Endothelial cell of umbilical vein (primary cell): Measurements from ENCODE around the gene NME5. TPM values are rescaled to one million over a fixed set of nuclear protein-coding genes. Genes with fewer than 3 reads are reported as not detected.
"Not testable (repeated sequence)": the region's sequence is repeated elsewhere in the genome, so short reads cannot be mapped to it uniquely, and the experiment has no call there.

Experiments used
- BruUV-seq: library from RNA; stranded (reverse); fragments of 400-500 nt; replicated peaks from 2 replicates; lab custom pipeline; 2021; lab: Mats Ljungman, UMichigan
- CTCF ChIA-PET: fragments of 300-600, 350-600 bp; sonication (Branson Sonifier 250); formaldehyde crosslinking; loops from one replicate; lab custom pipeline; 2021; ENCODE audit warnings: antibody characterized with exemption, inconsistent platforms; lab: Charles Lee
- POLR2A ChIA-PET: fragments of 300-600, 350-600 bp; sonication (Branson Sonifier 250); formaldehyde crosslinking; loops from one replicate; lab custom pipeline; 2021; ENCODE audit warnings: antibody characterized with exemption, inconsistent platforms; lab: Charles Lee
- DNase-seq: peaks from one replicate; pipeline ENCODE4 v3.0.0-alpha.2; 2011; ENCODE audit warnings: low read depth, low spot score
- FAIRE-seq: peaks from 2 replicates; lab custom pipeline; 2011; peaks lifted over from hg19 to GRCh38; lab: Jason Lieb, UNC
- H2AFZ ChIP-seq: 2 replicates; pipeline ENCODE4 v1.6.0; 2012; ENCODE audit warnings: low read depth, low read length, control low read depth, inconsistent platforms
- H3K27ac ChIP-seq: 2 replicates; pipeline ENCODE4 v1.5.1; 2011; ENCODE audit warnings: low read depth, mild to moderate bottlenecking, control low read depth, low read length, moderate library complexity; ENCODE audit not compliant: insufficient read depth
- H3K27me3 ChIP-seq, 2 experiments: 2 replicates each; pipeline versions ENCODE4 v1.6.0 to v1.6.1; 2011; ENCODE audit warnings: low read length in 2 of 2, mixed read lengths in 1 of 2; ENCODE audit not compliant: control insufficient read depth in 2 of 2, insufficient read depth in 2 of 2
- H3K36me3 ChIP-seq, 2 experiments: 2 replicates in 1 of 2; 3 replicates in 1 of 2; pipeline ENCODE4 v1.5.1; 2011; ENCODE audit warnings: low read length in 2 of 2, mild to moderate bottlenecking in 1 of 2, moderate library complexity in 1 of 2; ENCODE audit not compliant: control insufficient read depth in 2 of 2, insufficient read depth in 2 of 2; ENCODE audit errors: extremely low read depth in 1 of 2
- H3K4me1 ChIP-seq: 3 replicates; pipeline ENCODE4 v1.5.1; 2011; ENCODE audit warnings: mild to moderate bottlenecking, low read length; ENCODE audit not compliant: control insufficient read depth, insufficient read depth; ENCODE audit errors: extremely low read depth
- H3K4me2 ChIP-seq: 2 replicates; pipeline ENCODE4 v1.6.1; 2011; ENCODE audit warnings: low read length, control low read depth, mixed read lengths; ENCODE audit not compliant: insufficient read depth
- H3K4me3 ChIP-seq, 3 experiments: fragments of 200-600 bp in 1 of 3; sonication (generic), shearing (Covaris generic) in 1 of 3; replicated peaks in 1 of 3; 2 replicates each; pipeline ENCODE4 v1.5.1; 2011 to 2016; ENCODE audit warnings: control low read depth in 3 of 3, low read length in 3 of 3, mild to moderate bottlenecking in 2 of 3, inconsistent platforms in 1 of 3, low read depth in 1 of 3, moderate library complexity in 1 of 3; ENCODE audit not compliant: insufficient read depth in 1 of 3
- H3K79me2 ChIP-seq: 2 replicates; pipeline ENCODE4 v1.6.0; 2012; ENCODE audit warnings: low read length, inconsistent platforms; ENCODE audit not compliant: control insufficient read depth, insufficient read depth
- H3K9ac ChIP-seq: replicated peaks from 2 replicates; pipeline ENCODE3; 2011; ENCODE audit warnings: low read length, control low read depth; ENCODE audit not compliant: insufficient read depth; ENCODE audit errors: extremely low read depth
- H3K9me1 ChIP-seq: replicated peaks from 3 replicates; pipeline ENCODE4 v1.6.0; 2011; ENCODE audit warnings: mild to moderate bottlenecking, low read length; ENCODE audit not compliant: control insufficient read depth, insufficient read depth; ENCODE audit errors: extremely low read depth
- H3K9me3 ChIP-seq: replicated peaks from 2 replicates; pipeline ENCODE4 v1.5.1; 2012; ENCODE audit warnings: low read length, inconsistent platforms; ENCODE audit not compliant: control insufficient read depth, insufficient read depth
- H4K20me1 ChIP-seq: replicated peaks from 2 replicates; pipeline ENCODE3; 2011; ENCODE audit warnings: mild to moderate bottlenecking, low read length; ENCODE audit not compliant: control insufficient read depth, insufficient read depth; ENCODE audit errors: extremely low read depth
- CTCF ChIP-seq, 2 donors: IDR thresholded peaks; 1 replicate in 1 of 2; 2 replicates in 1 of 2; pipeline ENCODE4 v1.5.1; 2011; ENCODE audit warnings: low read length in 2 of 2, mild to moderate bottlenecking in 2 of 2, moderate library complexity in 2 of 2, control low read depth in 1 of 2, inconsistent platforms in 1 of 2, low read depth in 1 of 2; ENCODE audit not compliant: insufficient read depth in 1 of 2; ENCODE audit errors: extremely low read depth in 1 of 2
- EZH2 ChIP-seq: IDR thresholded peaks from 2 replicates; pipeline ENCODE4 v1.6.1; 2012; ENCODE audit warnings: borderline replicate concordance, low read depth, mild to moderate bottlenecking, moderate library complexity, low read length, inconsistent platforms; ENCODE audit not compliant: severe bottlenecking
- FOS ChIP-seq: IDR thresholded peaks from 2 replicates; pipeline ENCODE4 v1.6.1; 2011; ENCODE audit warnings: mild to moderate bottlenecking, low read length, moderate library complexity, borderline replicate concordance; ENCODE audit not compliant: insufficient read depth
- GATA2 ChIP-seq: IDR thresholded peaks from 2 replicates; pipeline ENCODE4 v1.7.0; 2011; ENCODE audit warnings: low read depth, mild to moderate bottlenecking, moderate library complexity, mixed read lengths, low read length; ENCODE audit not compliant: insufficient read length, insufficient read depth
- JUN ChIP-seq: IDR thresholded peaks from 2 replicates; pipeline ENCODE4 v1.6.1; 2011; ENCODE audit warnings: borderline replicate concordance, low read depth; ENCODE audit not compliant: insufficient read length, insufficient read depth
- MAX ChIP-seq: IDR thresholded peaks from 2 replicates; pipeline ENCODE4 v1.6.1; 2011; ENCODE audit not compliant: insufficient read depth, insufficient read length
- MYC ChIP-seq: IDR thresholded peaks from one replicate; pipeline ENCODE4 v1.6.1; 2011; ENCODE audit warnings: mild to moderate bottlenecking, low read depth, low read length
- POLR2A ChIP-seq: IDR thresholded peaks from 2 replicates; pipeline ENCODE4 v1.6.1; 2012; ENCODE audit warnings: low read depth, mild to moderate bottlenecking, control low read depth, low read length
- POLR2AphosphoS5 ChIP-seq: IDR thresholded peaks from 2 replicates; pipeline ENCODE4 v1.6.1; 2012; ENCODE audit warnings: low read depth, mild to moderate bottlenecking, control low read depth, low read length, moderate library complexity; ENCODE audit not compliant: insufficient read depth
- dilution Hi-C: fragments of 300-500 bp; cut with MboI; formaldehyde crosslinking; loops from one replicate; pipeline ENCODE4 v1.15.0; 2019; ENCODE audit warnings: low sequenced_read_pairs; ENCODE audit not compliant: extremely low pct_ligation_motif_present
- intact Hi-C: fragments of 100-400 bp; cut with micrococcal nuclease; formaldehyde crosslinking; loops from one replicate; pipeline ENCODE4 v1.10.0; 2022
- polyA plus RNA-seq, 4 experiments: library from polyadenylated mRNA; depleted of rRNA in 3 of 4; stranded (reverse) in 3 of 4; unstranded in 1 of 4; fragments of >200 nt; gene quantifications; 2 replicates each; pipeline versions ENCODE4 v1.2.1 to v1.2.3, GENCODE V29; 2011 to 2012; ENCODE audit warnings: missing spikeins in 1 of 4
- total RNA-seq: library from RNA; stranded (reverse); gene quantifications from 2 replicates; pipeline ENCODE4 v1.2.3, GENCODE V29; 2021

The NME5 gene
- total and polyA plus RNA-seq, 2 donors (not counting 3 experiments of a cell fraction or from before 2014, with no cell fraction given) = 0.11 to 1.5 TPM

- Histone ChIP-seq H3K9ac (no peak overlapping the region), H3K4me2 (no peak overlapping the region), H3K4me3 (no peak overlapping the region), H3K27ac (no peak overlapping the region), H3K9me3 (no peaks in the 10 kb centered on the region), H3K36me3 (peaks cover 31 to 40% of the 10 kb centered on the region in 2 experiments), H3K4me1 (no peaks in the 10 kb centered on the region), H3K9me1 (no peaks in the 10 kb centered on the region), H2AFZ (no peak overlapping the region), H3K27me3 (no peaks in the 10 kb centered on the region), H4K20me1 (no peaks in the 10 kb centered on the region), H3K79me2 (no peaks in the 10 kb centered on the region)
- FAIRE-seq (no peak), DNase-seq (no peak)
- ChIA-PET CTCF (interaction anchor here (1.7 kb wide), 1 partner anchor 121 kb away, joined by 3 read pairs; no protein-coding TSS in a partner anchor), POLR2A (no interaction called here)
- dilution Hi-C loops (no loop called here), intact Hi-C loops (no loop called here)
- TF ChIP-seq MAX (no peak), FOS (no peak), POLR2A (no peak), CTCF (IDR thresholded peaks at IDR 0.05; ENCODE audit: extremely low read depth in 1 of 2, insufficient read depth in 1 of 2, low read depth in 1 of 2, low read length in 2 of 2) (no peak), MYC (no peak), POLR2AphosphoS5 (no peak), GATA2 (no peak), JUN (no peak), EZH2 (no peak)
- BruUV-seq = no TSS peak
Measured at GRCh38 chr5:138157626-138158025, 18.4 kb upstream of the NME5 start.

- intact Hi-C loops, BruUV-seq, H3K9me3 ChIP-seq, FAIRE-seq, dilution Hi-C loops, H3K4me3 ChIP-seq, DNase-seq, H3K9me1 ChIP-seq, H3K79me2 ChIP-seq, CTCF ChIA-PET, H3K27me3 ChIP-seq, H3K4me1 ChIP-seq, H3K4me2 ChIP-seq, H3K27ac ChIP-seq, H4K20me1 ChIP-seq, H3K9ac ChIP-seq, POLR2A ChIA-PET, H2AFZ ChIP-seq: not testable (repeated sequence)
- peaks cover 25 to 28% of the 10 kb centered on the region in 2 experiments for H3K36me3 ChIP-seq
Measured at GRCh38 chr5:138155977-138156376, 16.7 kb upstream of the NME5 start.
